Activated naive CD4-positive, alpha-beta T cell (primary cell): ENCODE data around the gene MICAL2.

Source experiments
- DNase-seq, 4 experiments: peaks; one replicate each; lab custom pipeline; 2025; lab: John Stamatoyannopoulos, UW

MICAL2 gene

GRCh38 chr11:12287374-12288211 is 177.2 kb downstream of the MICAL2 start:
- no peak for DNase-seq

GRCh38 chr11:12288212-12288930 is 178.0 kb downstream of the MICAL2 start:
- peak in 3 of 4 experiments; percentile 9 to 30 (median 15) for DNase-seq

- no peak for DNase-seq
These were observed 178.7 kb downstream of the MICAL2 start for GRCh38 chr11:12288931-12289666.

- no peak for DNase-seq
These were observed 179.5 kb downstream of the MICAL2 start for GRCh38 chr11:12289667-12290476.

- DNase-seq = no peak
These were observed 180.1 kb downstream of the MICAL2 start for GRCh38 chr11:12290477-12290922.

- DNase-seq = no peak
These were observed 180.9 kb downstream of the MICAL2 start for GRCh38 chr11:12291313-12291712.

- DNase-seq = no peak
These were observed 181.4 kb downstream of the MICAL2 start for GRCh38 chr11:12291766-12292165.

- no peak for DNase-seq
These were observed 182.4 kb downstream of the MICAL2 start for GRCh38 chr11:12292766-12293165.

GRCh38 chr11:12293486-12293885 is 183.1 kb downstream of the MICAL2 start:
- no peak for DNase-seq

- no peak for DNase-seq
These were observed 184.2 kb downstream of the MICAL2 start for GRCh38 chr11:12294613-12295012.

- DNase-seq = no peak
These were observed 185.6 kb downstream of the MICAL2 start for GRCh38 chr11:12295943-12296342.

GRCh38 chr11:12298610-12299009 is 188.2 kb downstream of the MICAL2 start:
- no peak for DNase-seq

- no peak for DNase-seq
These were observed 191.0 kb downstream of the MICAL2 start for GRCh38 chr11:12301379-12301778.

- no peak for DNase-seq
These were observed 193.2 kb downstream of the MICAL2 start for GRCh38 chr11:12303421-12304149.

GRCh38 chr11:12306830-12307229 is 196.4 kb downstream of the MICAL2 start:
- DNase-seq = no peak

- no peak for DNase-seq
These were observed 201.7 kb downstream of the MICAL2 start for GRCh38 chr11:12312132-12312531.
